GM19099 (cell line): ENCODE data around the gene STN1.

Experiments
- POLR2A ChIP-seq: IDR thresholded peaks from 3 replicates; pipeline ENCODE4 v1.6.1; 2011; ENCODE audit warnings: low read depth; ENCODE audit not compliant: insufficient read length; ENCODE audit errors: extremely low read depth

The STN1 gene

DNA sequence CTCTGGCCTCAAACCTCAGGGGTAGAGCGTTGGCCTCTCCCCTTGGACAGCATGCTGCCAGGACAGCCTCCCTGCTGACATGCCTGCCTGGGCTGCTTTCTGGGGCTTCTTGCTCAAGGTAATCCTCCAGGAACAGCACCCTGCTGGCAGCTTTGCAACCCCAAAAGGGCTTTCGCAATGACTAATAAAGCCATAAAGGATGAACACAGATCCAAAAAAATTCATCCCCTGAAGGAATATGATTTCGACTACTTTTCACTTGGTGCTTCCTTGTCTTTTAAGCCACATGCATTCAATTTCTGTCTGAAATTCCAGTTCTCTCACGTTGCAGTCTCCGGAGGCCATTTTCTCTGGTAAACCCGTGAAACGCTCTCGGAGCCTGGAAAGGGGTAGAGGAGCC, 47.5 kb downstream of the STN1 start:
- TF ChIP-seq POLR2A = no peak

DNA sequence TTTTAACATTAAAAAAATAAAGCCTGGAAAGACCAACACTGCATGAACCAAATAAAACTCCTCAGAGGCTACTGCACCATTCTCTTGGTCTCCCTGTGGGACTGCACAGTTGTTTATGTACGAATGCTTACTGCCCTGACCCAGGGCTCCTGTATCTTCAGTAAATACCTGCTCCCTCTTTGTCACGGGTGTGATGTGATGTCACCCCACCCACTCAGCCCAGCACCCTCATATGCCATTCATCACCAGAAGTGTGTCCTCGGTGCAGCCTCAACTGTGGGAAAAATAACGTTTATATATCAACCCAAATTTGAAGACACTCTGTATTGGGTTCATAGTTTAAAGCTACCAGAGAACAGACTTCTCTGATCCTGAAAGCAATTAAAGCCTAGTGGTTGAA, 48.6 kb downstream of the STN1 start:
- no peak for TF ChIP-seq POLR2A

DNA sequence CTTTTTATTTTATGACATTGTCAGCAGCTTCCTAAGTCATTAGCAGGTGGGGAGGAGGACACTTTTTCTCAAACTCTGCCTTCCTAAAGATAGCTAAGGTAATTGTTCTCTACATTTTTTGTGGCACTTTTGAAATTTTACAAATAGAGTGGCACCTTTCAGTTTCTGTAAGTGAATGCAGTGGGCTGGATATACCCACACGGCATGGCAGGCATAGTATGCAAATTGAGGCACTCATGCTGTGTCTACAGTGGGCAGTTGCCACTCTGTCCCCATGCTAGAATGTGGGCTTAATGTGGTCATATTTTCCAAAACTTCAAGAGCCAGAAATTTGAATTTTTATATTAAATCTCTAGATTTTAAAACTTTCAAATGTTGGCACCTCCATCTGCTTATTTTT, 49.8 kb downstream of the STN1 start:
- TF ChIP-seq POLR2A = no peak

DNA sequence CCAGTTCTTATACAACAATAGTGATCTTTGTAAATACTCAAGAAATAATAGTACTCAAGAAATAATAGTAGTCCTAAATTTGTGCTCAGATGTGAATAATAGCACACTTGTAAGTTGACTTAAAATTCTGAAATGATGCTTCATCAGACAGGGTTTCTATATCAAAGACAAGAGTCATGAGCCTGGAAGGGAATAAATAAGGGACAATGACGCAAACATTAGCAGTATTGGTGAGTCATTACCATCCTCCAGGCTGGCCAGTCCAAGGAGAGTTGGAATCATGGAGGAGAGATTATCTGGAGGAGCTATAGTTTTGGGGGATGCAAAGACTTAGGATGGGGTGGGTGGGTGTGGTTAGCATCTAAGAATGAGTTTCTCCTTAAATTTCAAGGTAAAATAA, 56.5 kb downstream of the STN1 start:
- TF ChIP-seq POLR2A = no peak

DNA sequence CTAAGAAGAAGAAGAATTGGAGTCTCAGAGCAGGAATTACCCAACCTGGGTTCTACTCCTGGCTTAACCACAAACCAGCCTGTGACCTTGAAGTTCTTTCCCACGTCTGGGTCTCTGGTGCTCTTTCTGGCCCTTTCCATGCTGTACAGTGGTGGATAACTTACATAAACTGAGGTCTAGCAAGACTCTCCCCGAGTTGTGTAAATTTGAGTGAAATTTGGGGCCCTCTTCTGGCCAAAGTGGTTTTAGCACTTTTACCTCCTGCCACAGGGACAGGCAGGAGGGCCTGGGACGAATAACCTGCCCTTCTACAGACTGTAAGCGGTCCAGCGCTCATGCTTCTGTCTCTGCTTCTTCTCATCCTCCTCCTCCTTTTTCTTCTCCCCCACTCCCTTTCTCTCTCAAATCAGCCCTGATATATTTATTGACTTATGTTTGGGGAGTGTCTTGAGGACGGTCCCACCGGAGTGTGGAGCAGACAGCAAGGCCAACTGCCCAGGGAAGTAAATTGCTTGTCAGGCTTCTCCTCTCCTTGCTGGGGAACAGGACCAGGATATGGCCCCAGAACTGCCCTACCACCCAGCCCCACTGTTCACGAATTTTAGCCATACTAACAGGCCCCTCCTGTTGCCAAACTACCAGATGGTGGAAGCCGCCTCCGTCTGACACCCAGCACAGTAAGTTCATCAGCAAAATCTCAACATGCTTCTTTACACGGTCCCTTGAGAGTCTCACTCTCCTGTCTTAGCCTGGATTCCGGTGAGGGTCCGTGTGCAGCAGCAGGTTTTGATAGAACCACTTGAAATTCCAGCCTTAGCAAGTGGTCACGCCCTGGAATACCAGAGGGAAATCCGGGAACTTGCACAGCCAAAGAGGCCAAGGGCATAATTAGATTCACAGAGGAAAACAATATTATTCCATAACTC, 58.6 kb downstream of the STN1 start:
- TF ChIP-seq POLR2A = no peak

DNA sequence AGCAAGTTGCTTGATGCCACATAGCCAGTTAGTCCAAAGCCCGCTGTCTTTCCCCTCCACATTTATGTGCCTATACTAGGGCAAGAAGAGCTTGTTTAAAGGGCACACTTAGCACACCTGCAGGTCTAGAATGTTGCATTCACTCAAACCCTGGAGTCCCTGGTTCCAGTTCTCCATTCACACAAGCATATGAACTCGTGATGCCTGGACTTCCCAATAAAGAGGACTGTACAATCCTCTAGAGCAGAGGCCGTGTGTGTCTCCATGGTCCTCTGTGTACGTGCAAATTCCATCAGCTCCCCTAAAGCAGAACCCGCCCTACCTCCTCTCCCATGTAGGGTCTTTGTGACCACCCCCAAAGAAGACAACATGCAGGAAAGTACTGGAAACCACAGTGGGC, 59.6 kb downstream of the STN1 start:
- TF ChIP-seq POLR2A = no peak

DNA sequence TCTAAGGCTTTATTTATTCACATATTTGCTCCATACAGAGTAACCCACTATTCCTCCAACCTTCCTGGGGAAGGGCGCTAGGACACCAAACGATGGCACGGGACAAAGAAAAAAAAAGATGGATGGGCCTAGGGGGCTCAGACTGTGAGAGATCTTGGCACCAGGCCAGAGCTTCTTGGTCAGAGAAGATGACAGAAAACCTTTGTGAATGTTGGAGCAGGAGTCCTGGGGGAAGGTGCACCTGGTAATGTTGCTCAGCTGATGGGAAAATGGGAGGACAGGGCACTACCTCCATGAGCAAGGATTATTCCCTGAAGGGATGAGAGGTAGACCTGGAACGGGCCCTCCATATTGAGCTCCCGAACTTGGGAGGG, 61.2 kb downstream of the STN1 start:
- TF ChIP-seq POLR2A = no peak

DNA sequence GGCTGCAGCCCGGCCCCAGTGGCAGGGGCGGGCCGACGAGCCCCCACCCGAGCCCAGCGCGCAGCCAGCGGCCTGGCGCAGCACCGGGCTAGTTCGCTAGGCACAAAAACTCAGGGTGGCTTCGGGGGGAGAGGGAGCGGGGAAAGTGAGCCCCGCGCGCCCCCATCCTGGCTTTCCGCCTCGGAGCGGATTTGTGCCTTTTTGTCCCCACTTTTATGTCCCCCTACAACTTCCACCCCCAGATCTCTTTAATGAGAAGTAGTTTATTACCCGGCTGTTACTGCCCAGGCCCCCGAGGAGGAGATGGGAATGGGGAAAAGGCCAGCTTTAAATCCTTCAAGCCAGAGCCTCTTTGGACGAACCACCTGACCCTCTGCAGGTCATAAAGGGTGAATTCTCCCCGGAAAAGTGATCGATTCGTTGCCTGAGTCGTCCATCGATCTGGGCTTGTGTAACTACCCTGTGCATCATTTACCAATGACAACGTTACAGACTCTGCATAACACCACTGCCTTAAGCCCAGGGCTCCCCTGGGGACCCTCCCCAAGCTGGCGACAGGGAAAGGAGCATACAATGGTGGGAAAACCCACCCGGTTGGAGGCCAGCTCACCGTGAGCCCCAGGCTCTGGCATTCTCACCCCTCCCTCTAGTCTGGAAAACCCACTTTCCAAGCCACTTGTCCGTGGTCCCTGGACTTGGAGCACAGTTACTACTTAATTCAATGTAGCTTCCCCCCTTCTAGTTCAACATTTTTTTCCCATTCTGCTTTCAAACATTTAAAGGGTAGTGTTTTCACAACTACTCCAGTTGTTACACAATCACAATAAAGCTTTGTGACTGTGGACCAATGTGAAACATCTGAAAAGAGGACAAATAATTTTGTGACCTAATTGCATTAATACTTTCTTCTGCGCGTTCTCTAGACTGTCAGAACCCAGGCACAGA, 61.9 kb downstream of the STN1 start:
- no peak for TF ChIP-seq POLR2A

DNA sequence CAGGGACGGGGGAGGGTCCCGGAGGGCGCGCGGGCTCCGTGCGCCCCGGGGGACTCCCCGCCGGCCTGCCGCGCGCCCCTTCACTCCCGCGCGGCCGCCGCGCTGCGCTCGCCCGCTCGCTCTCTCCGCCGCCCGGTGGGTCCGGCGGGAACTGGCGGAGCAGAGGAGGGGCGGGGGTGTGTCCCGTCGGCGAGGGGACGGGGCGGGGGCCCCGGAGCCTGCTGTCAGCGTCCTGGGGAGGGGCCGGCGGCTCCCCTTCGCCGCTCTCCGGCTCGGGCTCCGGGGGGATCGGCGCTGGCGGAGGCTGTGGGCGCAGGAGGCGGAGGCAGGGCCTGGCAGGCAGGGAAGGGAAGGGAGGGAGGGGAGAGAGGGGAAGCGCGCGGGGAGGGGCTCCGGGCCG, 62.6 kb downstream of the STN1 start, which contains the start of gene SH3PXD2A:
Gene SH3PXD2A, minus strand, starts transcription at position 153 of the 400 bp plus-strand sequence. CDS start 310 bp downstream, outside the sequence.
- TF ChIP-seq POLR2A = no peak

DNA sequence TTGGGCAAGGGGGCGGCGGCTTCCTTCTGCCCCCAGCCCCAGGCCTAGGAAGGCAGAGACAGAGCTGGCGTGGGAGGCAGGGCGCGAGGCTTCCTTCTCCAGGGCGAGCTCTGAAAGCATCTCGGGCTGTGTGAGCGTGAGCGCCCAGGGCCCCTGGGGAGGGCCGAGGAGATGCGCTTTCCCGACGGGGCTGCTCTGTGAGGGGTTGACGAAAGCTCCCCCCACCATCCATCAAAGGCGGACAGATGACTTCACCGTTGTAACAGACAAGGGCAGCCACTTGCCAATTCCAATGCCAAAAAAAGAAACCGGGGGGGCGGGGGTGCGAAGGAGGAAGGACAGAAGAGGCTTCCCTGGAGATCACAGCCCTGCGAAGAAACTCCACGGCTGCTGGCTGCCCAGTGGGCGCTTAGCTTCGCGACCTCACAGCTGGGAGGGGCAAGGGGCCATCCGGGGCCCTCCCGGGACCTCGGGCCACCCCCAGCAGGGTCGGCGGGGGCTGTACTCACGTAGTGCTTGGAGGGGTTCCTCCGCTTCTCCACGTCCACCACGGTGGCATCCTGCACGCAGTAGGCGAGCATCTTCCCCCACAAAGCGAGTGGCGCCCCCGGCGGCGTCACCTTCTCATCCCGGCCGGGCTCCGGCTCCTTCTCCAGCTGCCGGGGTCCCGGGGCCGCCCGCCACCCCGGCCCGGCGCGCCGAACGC, 63.1 kb downstream of the STN1 start:
- no peak for TF ChIP-seq POLR2A

DNA sequence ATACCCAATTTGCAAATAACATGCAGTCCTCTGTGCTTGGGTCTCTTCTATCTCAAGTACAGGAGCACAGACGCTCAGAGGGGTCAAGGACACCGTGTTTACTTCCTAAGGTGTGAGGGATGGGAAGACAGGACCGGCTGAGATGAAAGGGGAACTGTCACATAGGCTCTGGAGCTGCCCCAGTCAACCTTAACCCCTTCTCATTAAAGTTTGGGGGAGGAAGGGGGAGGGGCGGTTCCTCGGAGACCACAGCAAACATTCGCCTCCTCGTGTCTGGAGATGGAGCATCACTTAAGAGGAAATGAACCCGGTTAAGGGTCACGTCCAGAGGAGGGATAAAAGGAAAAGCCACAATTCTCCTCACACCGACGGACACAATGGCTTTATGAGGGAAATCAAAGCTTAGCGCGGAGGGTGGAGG, 63.7 kb downstream of the STN1 start:
- TF ChIP-seq POLR2A = no peak

DNA sequence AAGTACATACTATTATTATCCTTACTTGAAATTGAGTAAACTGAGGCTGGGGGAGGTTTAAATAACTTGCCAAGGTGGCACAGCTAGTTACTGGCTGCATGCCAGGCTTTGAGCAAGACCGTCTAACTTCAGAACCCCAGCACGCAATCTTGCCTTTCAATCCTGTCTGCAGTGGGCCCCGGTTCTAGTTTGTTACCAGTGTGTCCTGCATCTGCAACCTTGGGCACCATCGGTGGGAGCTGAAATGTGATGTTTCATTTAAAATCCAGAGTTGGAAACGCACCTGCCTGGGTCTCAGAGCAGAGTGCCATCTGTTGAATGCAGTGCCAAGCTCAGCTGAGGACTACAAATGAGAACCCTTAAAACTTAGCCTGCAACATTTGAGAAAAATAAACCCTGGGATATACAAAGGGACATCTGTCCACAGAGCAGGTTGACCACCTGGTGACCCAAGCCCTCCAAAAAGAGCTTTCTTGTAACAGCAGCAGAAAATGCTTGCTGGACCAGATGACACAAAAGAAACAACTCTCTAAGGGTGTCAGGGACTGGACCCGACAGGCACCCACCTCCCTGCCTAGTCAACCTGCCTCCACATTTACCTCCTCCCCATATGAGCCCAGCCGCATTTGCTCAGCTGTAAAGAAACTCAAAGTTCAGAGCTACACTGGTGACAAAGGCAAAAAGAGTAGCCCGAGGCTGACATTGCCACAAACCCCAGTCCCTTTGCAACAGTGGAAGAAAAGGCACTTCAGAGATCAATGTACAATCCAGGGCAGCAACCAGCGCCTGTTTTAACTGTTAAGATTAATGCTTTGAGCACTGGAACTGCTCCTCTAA, 64.3 kb downstream of the STN1 start:
- TF ChIP-seq POLR2A = no peak

DNA sequence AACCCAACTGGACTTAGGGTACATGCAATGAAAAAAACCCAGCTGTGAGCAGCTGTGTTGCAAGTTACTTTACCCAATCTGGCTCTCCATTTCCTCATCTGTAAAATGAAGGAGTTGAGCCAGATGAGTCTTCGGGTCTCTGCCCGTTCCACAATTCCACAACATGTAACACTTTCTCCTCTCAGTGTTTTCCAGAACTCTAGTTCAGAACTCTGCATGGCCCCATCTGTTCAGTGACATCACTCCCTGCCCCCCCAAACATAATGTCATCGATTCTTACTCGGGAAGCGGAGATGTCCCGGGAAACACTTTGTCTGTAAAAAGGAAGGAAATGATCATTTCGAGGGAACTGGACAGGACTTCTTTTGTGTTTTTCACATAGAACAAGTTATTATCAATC, 65.1 kb downstream of the STN1 start:
- no peak for TF ChIP-seq POLR2A

DNA sequence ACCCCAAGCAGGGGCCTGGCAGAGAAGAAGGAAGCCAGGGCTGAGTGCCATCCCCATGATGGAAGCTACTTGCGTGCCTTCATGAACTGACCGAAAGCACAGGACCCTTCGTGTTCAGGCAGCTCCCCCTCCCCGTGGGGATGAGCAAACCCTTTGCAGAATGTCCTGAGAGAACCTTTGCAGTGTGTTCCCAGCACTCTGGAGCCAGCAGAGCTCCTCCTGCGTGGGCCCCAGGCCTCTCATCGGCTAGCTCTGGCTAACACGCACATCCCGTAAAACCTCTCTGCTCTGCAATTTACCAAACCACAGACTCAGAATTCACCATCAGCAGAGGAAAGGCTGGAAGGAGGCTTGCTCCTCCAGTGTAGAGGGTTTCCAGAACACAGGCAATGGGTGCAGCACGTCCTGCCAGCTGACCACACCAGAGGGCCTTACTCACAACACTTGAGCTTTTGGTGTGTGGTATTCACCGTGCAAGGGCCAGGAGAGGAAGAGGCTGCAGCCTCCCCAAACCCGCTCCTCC, 65.7 kb downstream of the STN1 start:
- TF ChIP-seq POLR2A = no peak
